RWPE2 (cell line): ENCODE measurements around the gene PLCH1.

ENCODE experiments used
- ATAC-seq: fragments of 200-7000 bp; cut with Tn5 transposase; 3 replicates; pipeline ENCODE4 v1.9.1; 2021; ENCODE audit warnings: low read depth
- DNase-seq: peaks from one replicate; pipeline ENCODE4 v3.0.0-alpha.2; 2020; ENCODE audit warnings: low spot score
- H3K27ac ChIP-seq: fragments of 450-650 bp; 2 replicates; pipeline ENCODE4 v1.5.1; 2017; ENCODE audit warnings: mild to moderate bottlenecking; ENCODE audit not compliant: poor library complexity, severe bottlenecking
- H3K27me3 ChIP-seq: fragments of 250-450 bp; sonication (Bioruptor Pico); 2 replicates; pipeline ENCODE4 v1.5.1; 2021; ENCODE audit warnings: mild to moderate bottlenecking, moderate library complexity; ENCODE audit not compliant: insufficient read depth, poor library complexity, severe bottlenecking
- H3K36me3 ChIP-seq: fragments of 250-450 bp; sonication (Bioruptor Pico); 2 replicates; pipeline ENCODE4 v1.5.1; 2020; ENCODE audit warnings: low read depth, mild to moderate bottlenecking, moderate library complexity
- H3K4me1 ChIP-seq: fragments of 250-450 bp; sonication (Bioruptor Pico); 2 replicates; pipeline ENCODE4 v1.5.1; 2021; ENCODE audit warnings: mild to moderate bottlenecking, moderate library complexity; ENCODE audit not compliant: insufficient read depth, poor library complexity, severe bottlenecking
- H3K4me3 ChIP-seq: fragments of 250-450 bp; sonication (Bioruptor Pico); 2 replicates; pipeline ENCODE4 v1.5.1; 2021; ENCODE audit warnings: mild to moderate bottlenecking, moderate library complexity; ENCODE audit not compliant: severe bottlenecking
- H3K9me3 ChIP-seq: fragments of 250-450 bp; sonication (Bioruptor Pico); 2 replicates; pipeline ENCODE4 v1.5.1; 2021; ENCODE audit warnings: mild to moderate bottlenecking, moderate library complexity; ENCODE audit not compliant: severe bottlenecking
- TF ChIP-seq, protein P1 (sequence below): fragments of 450-650 bp; IDR thresholded peaks from one replicate; pipeline ENCODE4 v1.5.1; 2017; ENCODE audit warnings: mild to moderate bottlenecking, moderate library complexity; ENCODE audit not compliant: poor library complexity, severe bottlenecking

PLCH1 gene

DNA sequence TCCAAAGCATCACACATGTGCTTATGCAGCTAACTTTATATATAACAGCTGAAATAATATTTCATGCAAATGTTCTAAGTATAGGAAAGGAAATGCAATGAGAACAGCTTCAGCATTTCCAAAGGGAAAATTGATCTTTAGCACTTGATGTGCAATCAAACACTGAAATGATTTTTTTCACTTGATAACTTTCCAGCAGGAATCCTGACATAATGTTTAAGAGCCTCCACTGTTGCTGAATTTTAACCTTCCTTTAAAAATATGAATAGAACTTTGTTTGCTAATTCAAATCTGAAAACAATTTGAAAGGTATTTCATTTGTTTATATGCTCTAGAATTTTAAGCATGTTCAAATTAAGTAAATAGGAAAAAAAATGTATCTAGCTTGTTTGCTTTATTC lies 354.5 kb downstream of the PLCH1 start:
- Histone ChIP-seq H3K36me3 (no peaks in the 10 kb centered on the region), H3K27ac (no peak overlapping the region), H3K4me3 (no peak overlapping the region), H3K9me3 (peaks cover 2% of the 10 kb centered on the region), H3K4me1 (peaks cover 9% of the 10 kb centered on the region), H3K27me3 (no peaks in the 10 kb centered on the region)
- ATAC-seq: no peak
- TF ChIP-seq, protein P1, sequence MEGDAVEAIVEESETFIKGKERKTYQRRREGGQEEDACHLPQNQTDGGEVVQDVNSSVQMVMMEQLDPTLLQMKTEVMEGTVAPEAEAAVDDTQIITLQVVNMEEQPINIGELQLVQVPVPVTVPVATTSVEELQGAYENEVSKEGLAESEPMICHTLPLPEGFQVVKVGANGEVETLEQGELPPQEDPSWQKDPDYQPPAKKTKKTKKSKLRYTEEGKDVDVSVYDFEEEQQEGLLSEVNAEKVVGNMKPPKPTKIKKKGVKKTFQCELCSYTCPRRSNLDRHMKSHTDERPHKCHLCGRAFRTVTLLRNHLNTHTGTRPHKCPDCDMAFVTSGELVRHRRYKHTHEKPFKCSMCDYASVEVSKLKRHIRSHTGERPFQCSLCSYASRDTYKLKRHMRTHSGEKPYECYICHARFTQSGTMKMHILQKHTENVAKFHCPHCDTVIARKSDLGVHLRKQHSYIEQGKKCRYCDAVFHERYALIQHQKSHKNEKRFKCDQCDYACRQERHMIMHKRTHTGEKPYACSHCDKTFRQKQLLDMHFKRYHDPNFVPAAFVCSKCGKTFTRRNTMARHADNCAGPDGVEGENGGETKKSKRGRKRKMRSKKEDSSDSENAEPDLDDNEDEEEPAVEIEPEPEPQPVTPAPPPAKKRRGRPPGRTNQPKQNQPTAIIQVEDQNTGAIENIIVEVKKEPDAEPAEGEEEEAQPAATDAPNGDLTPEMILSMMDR: no peak
- no peak for DNase-seq

DNA sequence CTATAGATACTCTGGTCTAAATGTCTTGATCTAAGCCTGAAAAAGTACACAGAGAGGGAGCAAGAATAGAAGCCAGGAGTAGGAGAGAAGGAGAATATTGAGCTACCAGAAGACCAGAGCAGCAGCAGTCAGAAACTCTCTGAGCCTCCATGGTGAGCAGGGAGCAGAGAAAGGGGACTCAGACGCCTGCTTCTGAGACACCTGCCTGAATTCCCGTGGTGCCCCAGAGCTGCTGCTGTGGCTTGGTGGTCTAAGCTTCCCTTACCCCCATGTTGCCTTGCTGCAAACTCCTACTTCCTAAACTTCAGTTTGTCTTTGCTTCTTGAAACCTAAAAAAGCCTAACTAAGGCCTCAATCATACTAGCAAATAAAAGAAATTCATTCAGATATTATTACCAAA lies 356.5 kb downstream of the PLCH1 start:
- Histone ChIP-seq H3K27ac (no peak overlapping the region), H3K4me3 (no peak overlapping the region), H3K36me3 (no peaks in the 10 kb centered on the region), H3K9me3 (no peaks in the 10 kb centered on the region), H3K27me3 (no peaks in the 10 kb centered on the region), H3K4me1 (peaks cover 9% of the 10 kb centered on the region)
- ATAC-seq (no peak), DNase-seq (no peak)
- TF ChIP-seq, protein P1: no peak

DNA sequence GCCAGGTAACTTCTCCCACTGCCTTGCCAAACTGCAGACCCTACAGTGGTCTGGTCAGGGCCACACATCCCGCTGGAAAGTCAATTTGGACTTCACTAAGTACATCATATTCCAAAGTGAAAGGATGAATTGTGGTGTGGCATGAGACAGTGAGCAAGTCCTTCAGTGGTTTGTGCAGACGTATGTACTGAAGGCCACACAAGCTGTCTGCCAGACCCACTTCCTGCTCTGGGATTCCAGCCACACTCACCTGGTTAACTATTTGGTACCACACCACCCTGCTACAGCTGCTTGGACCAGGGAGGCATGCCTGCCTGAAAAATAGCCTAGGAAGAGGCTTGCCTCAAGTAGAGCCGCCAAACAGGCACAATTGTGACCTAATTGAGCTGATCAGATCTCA lies 357.3 kb downstream of the PLCH1 start:
- TF ChIP-seq, protein P1: no peak
- DNase-seq (no peak), ATAC-seq (peak; percentile 34; the same call in 2 of the 3 replicates)
- Histone ChIP-seq H3K4me3 (no peak overlapping the region), H3K27me3 (no peaks in the 10 kb centered on the region), H3K9me3 (no peaks in the 10 kb centered on the region), H3K36me3 (no peaks in the 10 kb centered on the region), H3K4me1 (peaks cover 9% of the 10 kb centered on the region), H3K27ac (no peak overlapping the region)

DNA sequence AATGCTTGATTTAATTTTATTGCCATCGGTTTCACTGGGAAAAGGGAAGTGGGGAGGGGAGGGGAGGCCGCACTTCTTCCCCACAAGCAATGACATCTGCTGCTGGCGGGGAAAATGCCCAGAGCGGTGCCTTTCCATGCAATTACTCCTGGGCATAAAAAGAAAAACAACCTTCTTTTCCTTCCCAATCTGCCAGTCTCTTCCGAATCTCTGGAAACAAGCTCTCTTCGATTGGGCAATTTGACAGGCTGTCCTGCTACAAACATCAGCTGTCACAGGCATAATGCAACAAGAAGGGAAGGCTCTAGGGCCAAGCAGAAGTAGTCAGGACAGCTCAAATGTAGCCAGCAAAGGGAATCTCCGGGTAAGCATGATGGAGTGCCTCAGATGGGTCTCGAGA lies 358.0 kb downstream of the PLCH1 start:
- H3K27ac ChIP-seq: no peak overlapping the region
- H3K4me1 ChIP-seq: peaks cover 8% of the 10 kb centered on the region
- H3K4me3 ChIP-seq: no peak overlapping the region
- TF ChIP-seq, protein P1: no peak
- no peaks in the 10 kb centered on the region for H3K27me3 ChIP-seq
- DNase-seq: no peak
- no peaks in the 10 kb centered on the region for H3K36me3 ChIP-seq
- no peak for ATAC-seq
- no peaks in the 10 kb centered on the region for H3K9me3 ChIP-seq

DNA sequence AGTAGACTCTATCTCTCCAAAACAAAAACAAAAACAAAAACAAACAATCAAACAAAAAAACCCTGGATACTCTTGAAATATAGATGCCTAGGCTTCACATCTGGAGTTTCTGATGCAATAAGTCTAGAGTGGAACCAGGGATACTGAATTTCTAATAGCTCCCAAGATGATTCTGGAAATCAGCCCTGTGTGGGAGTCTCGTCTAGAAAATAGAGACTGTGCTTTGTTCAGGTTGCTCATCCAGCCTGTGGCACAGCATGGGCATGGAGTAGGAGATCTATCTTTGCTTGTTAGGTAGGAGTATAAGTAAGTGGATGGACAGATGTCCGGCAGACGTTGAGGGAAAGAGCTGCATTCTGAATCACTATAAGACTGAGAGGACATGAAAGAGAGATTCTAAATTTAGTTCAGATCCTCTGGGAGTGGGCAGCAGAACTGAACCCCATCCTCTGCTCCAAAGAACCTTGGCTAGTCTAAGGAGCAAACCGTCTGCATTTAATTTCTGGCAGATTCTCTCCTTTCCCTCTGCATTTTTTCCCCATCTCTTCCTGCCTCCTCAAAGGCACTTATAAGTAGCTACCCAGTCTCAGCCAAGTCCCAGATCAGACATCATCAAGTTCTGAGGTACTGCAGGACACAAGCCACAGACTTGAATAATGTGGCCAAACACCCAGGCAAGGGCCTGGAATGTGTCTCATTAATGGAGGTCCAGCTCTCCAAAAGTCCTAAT lies 358.8 kb downstream of the PLCH1 start:
- no peak for DNase-seq
- no peak for ATAC-seq
- Histone ChIP-seq H3K4me1 (no peaks in the 10 kb centered on the region), H3K36me3 (no peaks in the 10 kb centered on the region), H3K27me3 (no peaks in the 10 kb centered on the region), H3K27ac (no peak overlapping the region), H3K4me3 (no peak overlapping the region), H3K9me3 (no peaks in the 10 kb centered on the region)
- TF ChIP-seq, protein P1: no peak
